HFF-Myc (cell line): ENCODE data around the gene UBE2R2.
"Not testable (repeated sequence)": the region's sequence is repeated elsewhere in the genome, so short reads cannot be mapped to it uniquely, and the experiment has no call there.

Experiments used
- DNase-seq: peaks from one replicate; pipeline ENCODE4 v3.0.0-alpha.2; 2011; ENCODE audit warnings: low read depth; ENCODE audit errors: extremely low read depth
- H3K4me3 ChIP-seq: replicated peaks from 2 replicates; pipeline ENCODE4 v1.5.1; 2011; ENCODE audit warnings: low read depth, mild to moderate bottlenecking, control low read depth, low read length
- TF ChIP-seq, protein P1 (sequence below): IDR thresholded peaks from 2 replicates; pipeline ENCODE4 v1.5.1; 2012; ENCODE audit warnings: mild to moderate bottlenecking, low read depth, low read length, control low read depth; ENCODE audit errors: missing control alignments

UBE2R2 gene

DNA sequence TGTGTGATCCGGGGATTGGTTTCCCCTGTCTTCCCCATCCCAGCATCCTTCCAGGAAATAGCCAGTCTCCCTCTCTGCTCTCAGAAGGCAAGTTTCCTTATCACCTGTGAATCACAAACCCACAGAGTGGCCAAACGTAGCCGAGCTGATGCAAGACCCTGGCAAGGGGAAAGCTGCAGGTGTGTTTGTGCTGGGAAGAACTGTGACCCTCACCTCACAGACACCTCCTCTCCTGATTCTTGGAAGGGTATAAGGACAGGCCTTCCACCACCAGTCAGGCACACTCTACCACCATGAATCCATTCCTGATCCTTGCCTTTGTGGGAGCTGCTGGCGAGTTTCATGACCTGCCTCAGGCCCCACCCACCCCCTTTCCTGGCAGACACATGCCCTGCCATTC lies 21.7 kb upstream of the UBE2R2 start, which contains the start of gene PRSS3:
Gene PRSS3 (plus strand): TSS at position 281 of the 400 bp plus-strand sequence. CDS start 13 bp downstream, at position 294.
- no peak for DNase-seq
- H3K4me3 ChIP-seq: no peak within 1 kb of the TSS
- TF ChIP-seq, protein P1, sequence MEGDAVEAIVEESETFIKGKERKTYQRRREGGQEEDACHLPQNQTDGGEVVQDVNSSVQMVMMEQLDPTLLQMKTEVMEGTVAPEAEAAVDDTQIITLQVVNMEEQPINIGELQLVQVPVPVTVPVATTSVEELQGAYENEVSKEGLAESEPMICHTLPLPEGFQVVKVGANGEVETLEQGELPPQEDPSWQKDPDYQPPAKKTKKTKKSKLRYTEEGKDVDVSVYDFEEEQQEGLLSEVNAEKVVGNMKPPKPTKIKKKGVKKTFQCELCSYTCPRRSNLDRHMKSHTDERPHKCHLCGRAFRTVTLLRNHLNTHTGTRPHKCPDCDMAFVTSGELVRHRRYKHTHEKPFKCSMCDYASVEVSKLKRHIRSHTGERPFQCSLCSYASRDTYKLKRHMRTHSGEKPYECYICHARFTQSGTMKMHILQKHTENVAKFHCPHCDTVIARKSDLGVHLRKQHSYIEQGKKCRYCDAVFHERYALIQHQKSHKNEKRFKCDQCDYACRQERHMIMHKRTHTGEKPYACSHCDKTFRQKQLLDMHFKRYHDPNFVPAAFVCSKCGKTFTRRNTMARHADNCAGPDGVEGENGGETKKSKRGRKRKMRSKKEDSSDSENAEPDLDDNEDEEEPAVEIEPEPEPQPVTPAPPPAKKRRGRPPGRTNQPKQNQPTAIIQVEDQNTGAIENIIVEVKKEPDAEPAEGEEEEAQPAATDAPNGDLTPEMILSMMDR: no peak

DNA sequence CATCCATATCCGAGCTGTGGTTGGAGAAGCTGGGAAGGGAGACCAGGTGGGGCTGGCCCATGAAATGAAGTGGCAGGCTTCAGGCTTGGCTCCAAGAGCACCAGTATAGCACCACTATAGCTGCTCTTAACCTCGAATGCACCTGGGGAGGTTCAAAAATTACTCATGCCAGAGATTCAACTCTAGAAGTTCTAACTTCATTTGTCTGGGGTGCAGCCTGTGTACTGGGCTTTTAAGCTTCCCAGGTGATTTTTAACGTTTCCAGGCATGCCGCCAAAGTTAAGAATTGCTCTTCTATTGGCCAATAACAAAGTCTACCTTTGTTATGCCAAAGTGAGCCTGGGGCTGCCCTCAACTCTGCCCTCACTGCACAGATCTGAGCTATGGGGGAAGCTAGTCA lies 21.1 kb upstream of the UBE2R2 start:
- no peak for DNase-seq
- no peak overlapping the region for H3K4me3 ChIP-seq
- TF ChIP-seq, protein P1: no peak

DNA sequence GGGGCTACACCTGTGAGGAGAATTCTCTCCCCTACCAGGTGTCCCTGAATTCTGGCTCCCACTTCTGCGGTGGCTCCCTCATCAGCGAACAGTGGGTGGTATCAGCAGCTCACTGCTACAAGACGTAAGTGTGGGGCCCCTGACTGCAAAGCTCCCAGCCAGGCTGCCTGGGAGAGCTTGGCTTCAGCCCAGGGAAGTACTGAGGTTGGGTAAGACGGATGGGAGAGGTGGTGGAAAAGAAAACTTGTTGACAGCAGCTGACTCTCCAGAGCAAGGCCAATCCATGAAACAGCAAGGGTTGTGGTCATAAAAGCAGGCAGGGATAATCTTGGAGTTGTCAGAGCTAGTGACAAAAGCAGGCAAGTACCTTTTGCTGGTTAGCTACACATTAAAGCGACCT lies 20.3 kb upstream of the UBE2R2 start:
- H3K4me3 ChIP-seq, DNase-seq: not testable (repeated sequence)

DNA sequence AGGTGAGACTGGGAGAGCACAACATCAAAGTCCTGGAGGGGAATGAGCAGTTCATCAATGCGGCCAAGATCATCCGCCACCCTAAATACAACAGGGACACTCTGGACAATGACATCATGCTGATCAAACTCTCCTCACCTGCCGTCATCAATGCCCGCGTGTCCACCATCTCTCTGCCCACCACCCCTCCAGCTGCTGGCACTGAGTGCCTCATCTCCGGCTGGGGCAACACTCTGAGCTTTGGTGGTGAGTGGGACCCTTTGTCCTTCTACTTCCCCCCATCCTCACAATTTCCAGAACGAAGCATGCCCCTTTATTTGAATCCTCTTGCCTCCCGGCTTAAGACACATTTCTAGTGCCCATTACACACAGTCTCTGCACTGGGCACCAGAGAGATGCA lies 19.1 kb upstream of the UBE2R2 start:
- no peak for DNase-seq

DNA sequence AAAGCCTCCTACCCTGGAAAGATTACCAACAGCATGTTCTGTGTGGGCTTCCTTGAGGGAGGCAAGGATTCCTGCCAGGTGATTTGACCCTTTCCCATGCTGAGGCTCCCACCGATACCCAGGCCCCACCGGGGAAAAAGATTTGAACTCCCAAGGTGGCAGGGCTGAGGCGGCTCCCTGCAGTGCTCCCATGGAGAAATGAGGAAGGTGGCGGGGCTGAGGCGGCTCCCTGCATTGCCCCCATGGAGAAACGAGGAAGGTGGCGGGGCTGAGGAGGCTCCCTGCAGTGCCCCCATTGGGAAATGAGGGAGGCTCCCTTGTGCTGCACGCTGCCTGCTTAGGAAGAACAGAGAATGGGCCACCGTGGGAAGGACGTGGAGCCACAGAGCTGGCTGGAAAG lies 18.4 kb upstream of the UBE2R2 start:
- H3K4me3 ChIP-seq: no peak overlapping the region
- DNase-seq: no peak
- TF ChIP-seq, protein P1: no peak

More for the DNA sequence above, 19.1 kb upstream of the UBE2R2 start:
- no peak overlapping the region for H3K4me3 ChIP-seq
- TF ChIP-seq, protein P1: no peak

DNA sequence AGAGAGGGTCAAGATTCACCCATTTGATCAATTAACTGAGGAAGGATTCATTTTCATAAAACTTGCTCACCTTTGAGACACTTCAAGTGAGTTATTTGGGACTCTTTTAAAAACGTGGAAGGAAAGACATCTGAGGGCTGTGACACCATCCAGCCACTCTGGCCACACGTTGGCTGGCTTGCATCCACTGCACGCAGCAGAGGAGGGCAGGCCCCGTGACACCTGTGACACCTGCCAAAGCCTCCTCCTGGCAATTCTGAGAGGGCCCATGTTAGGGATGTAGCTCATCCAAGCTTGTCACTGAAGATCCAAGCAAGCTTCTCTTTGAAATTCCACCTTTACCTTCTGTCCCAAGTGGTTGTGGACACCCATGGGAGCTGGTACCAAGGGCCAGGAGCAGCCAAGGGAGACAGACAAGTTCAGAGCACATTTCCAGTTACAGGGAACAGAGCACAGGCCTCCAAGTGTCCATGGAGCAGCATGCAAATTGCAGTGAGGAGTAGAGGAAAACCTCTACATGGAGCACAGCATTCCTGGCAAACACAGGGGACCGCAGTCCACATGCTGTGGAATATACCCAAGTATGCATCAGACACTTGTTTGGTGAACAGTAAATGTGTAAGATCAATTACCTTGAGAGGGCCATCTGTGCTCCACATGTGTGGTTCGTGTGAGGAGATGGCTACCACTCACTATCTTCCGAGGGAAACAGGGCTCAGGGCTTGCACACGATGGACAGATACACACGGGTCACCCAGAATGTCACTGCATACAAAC lies 16.8 kb upstream of the UBE2R2 start:
- no peak overlapping the region for H3K4me3 ChIP-seq
- TF ChIP-seq, protein P1: no peak
- DNase-seq: no peak

DNA sequence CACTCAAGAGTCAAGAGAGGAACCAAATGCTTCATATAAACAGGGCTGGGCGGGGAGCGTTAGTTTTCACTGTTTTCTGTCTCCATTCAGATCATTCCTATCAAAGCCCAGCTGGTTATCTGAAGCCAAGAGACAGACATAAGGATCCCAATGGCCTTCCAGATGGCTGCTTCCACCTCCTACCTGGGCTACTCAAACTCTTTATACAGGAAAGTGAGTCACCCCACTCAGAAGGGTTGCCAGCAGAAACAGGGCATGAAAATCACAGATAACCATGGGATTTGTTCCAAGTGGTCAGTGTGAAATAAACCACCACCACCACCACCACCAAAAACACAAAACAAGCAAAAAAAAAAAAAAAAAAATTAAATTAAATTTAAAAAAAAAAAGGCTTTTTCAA lies 16.1 kb upstream of the UBE2R2 start:
- TF ChIP-seq, protein P1: no peak
- H3K4me3 ChIP-seq: no peak overlapping the region
- DNase-seq: no peak

DNA sequence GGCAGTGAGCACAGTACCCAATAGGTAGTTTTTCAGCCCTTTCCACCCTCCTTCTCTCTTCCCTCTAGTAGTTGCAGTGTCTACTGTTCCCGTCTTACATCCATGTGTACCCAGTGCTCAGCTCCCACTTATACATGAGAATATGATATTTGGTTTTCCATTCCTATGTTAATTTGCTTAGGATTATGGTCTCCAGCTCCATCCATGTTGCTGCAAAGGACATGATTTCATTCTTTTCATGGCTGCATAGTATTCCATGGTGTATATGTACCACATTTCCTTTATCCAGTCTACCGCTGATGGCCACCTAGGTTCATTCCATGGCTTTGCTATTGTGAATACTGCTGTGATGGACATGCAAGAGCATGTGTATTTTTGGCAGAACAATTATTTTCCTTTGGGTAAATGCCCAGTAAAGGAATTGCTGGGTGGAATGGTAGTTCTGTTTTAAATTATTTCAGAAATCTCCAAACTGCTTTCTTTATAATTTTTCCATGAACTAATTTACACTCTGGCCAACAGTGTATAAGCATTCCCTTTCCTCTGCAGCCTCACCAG lies 14.9 kb upstream of the UBE2R2 start:
- H3K4me3 ChIP-seq: not testable (repeated sequence)

DNA sequence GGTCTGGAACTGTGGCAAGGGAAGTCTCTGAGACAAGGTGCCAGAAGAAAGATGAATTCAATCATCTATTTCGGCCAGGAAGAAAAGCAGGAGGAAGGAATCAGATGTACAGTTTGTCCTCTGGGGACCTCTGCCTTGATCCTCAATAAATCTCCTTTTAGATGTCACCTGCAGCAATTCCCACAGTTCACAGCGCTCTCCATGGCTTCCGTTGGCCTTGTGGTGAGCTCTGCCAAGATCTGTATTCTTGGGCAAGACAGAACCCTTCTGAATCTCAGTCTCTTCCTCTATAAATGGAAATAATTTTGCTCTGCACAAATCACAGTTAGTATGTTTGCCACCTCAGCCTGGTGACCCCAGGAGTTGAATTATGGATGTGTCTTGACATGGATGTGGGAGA lies 12.8 kb upstream of the UBE2R2 start:
- not testable (repeated sequence) for H3K4me3 ChIP-seq, DNase-seq

More for the DNA sequence above, 14.9 kb upstream of the UBE2R2 start:
- DNase-seq: not testable (repeated sequence)

DNA sequence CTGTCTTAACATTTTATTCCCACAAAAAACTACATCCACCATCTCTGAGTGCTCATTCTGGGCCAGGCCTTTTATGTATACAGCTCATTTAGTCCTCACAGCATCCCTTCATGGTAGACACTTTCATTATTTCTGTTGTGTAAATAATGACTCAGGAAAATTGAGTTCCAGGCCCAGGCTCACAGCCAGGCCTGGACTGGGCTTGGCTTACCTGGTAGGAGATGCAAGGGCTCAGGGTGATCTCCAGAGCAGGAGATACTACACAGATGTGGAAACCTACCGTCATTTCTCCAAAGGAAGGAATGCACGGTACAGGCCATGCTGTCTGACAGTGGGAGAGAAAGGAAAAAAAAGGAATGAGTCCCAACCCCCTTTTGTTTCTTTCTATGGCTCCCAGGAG lies 9.8 kb upstream of the UBE2R2 start:
- DNase-seq, H3K4me3 ChIP-seq: not testable (repeated sequence)

DNA sequence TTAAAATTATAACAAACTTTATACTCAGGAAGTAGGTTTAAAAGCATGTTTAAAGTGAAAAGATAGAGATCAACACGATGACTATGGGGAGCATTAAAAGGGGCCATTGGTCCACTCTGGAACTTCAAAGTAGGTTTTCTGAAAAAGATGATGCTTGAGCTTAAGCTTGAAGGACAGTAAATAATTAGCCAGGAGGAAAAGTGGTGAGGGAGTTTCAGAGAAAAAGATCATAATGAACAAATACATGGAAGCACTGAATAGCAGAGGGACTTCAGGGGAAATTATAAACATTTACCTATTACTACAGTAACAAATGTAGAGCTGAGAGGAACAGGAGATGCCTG lies 8.0 kb upstream of the UBE2R2 start:
- not testable (repeated sequence) for DNase-seq, H3K4me3 ChIP-seq
